Stimulated activated CD4-positive, alpha-beta T cell treated with anti-CD3 and anti-CD28 coated beads, Interleukin-1b, Interleukin-23, amount 100 ng/mL, for 4 hours (primary cell): ENCODE results near the gene APBB2.
"Not testable (repeated sequence)": the region's sequence is repeated elsewhere in the genome, so short reads cannot be mapped to it uniquely, and the experiment has no call there.

Experiments used
- DNase-seq, 2 donors: peaks; one replicate each; pipeline ENCODE4 v3.0.0-alpha.2; 2020; ENCODE audit warnings: low read depth in 2 of 2

APBB2 gene

GRCh38 chr4:40939856-40940255 lies 274.5 kb downstream of the APBB2 start:
- no peak for DNase-seq

- no peak for DNase-seq
These were observed 276.0 kb downstream of the APBB2 start for GRCh38 chr4:40938337-40938736.

GRCh38 chr4:40937140-40937725 lies 277.1 kb downstream of the APBB2 start:
- DNase-seq = no peak

DNA sequence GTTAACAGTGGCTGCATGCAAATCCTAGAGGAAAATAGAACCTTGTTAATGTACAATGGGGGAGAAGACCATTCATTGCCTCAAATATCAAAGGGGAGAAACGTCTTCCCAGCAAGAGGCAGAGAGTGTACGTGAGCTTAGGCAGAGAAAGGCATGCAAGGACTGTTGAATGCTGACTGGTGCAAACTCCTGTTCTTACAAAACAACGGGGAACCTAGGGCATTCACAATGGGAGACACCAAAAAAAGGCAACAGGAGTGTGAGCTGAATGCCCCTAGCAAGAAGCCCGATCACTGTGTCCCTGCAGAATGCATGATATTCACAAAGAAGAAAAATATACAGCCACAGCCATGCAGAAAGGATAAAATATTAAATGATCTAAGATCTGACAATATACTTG lies 279.7 kb downstream of the APBB2 start:
- DNase-seq = no peak

DNA sequence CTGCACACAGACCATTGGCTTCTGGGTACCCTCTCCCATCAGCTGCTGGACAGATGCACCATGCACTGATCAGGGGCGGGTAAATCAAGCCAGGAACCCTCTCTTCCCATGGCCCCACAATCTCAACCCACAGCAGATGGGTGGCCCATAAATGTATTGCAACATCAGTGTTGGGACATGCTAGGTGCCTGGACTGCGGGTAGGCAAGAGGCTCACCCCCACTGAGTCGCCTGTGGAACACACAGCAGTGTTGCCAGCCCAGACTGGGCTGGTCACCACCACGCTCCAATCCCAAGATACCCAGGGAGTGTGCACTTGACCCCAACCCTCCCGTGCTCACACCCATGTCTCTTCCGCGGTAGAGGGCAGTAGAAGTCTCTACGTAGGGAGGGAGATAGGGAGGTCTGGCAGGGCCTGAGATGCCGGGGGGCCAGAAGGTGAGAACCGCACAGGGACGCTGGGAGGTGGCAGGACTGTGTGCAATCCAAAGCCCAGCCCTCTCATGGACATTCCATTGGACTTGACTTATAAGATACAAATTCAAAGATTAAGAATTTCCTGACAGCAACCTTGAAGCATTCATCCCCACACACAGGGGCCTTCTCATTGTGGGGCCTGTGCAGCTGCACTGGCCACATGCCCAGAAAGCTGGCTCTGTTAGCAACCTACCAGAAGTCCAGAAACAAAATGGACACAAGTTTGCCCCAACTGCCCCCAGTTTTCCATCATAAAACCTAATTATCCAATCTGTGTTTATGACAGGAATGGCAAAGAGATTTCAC lies 280.9 kb downstream of the APBB2 start:
- no peak for DNase-seq

- DNase-seq = no peak
These were observed 282.5 kb downstream of the APBB2 start for GRCh38 chr4:40931841-40932240.

GRCh38 chr4:40931238-40931637 lies 283.1 kb downstream of the APBB2 start:
- DNase-seq = no peak

DNA sequence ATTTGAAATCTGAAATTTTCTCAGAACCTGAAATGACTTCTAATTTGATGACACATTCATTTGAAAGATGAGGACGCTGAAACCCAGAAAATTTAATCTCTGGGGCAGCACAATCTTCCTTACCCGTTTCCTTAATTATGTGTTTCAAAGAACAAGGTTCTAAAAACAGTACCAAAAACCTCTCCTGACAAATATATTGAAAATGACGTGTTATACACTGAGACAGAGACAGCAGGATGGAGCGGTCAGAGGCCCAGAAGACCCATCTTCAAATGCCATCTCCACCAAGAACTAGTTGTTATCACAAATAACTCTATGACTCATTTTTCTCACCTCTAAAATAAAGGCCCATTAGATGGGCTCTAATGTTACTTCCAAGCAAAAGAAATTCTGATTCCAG lies 287.3 kb downstream of the APBB2 start:
- DNase-seq = no peak

GRCh38 chr4:40924793-40925117 lies 289.6 kb downstream of the APBB2 start:
- no peak for DNase-seq

- DNase-seq = peak; percentile 52 to 78
These were observed 290.1 kb downstream of the APBB2 start for GRCh38 chr4:40924096-40924792.

DNA sequence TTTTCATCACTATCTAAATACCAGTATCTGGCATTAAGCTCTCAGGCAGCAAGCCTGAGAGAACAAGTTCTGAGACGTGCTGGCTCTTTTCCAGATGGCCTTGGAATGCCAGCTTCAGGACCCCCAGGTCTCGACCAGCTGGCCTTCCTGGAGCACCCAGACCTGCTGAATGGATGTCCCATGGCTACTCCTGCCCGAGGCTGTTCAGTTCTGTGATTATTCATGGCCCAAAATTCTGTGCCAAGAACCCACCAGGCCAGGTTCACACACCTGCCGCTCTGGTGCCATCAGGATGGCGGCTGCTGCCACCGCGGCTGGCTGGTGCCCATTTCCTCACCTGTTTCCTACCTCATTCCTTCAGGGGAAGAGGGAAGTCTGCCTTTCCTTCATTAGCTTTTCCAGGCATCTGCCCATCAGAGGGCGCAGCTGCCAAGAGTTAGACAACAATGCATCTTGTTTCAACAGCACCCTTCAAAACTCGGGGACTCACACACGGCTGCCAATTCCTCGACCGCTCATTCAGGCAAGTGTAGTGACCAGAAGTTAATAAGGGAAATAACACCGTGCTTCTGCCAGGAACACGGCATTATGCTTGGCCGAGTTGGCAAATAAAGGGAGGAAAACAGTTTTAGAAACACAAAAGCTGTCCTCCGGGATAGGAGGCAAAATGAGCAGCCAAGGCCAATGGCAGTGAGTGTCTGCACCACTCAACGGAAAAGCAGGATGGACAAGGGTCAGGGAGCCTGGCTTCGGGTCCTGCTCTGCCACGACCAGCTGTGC lies 290.8 kb downstream of the APBB2 start:
- DNase-seq = no peak

DNA sequence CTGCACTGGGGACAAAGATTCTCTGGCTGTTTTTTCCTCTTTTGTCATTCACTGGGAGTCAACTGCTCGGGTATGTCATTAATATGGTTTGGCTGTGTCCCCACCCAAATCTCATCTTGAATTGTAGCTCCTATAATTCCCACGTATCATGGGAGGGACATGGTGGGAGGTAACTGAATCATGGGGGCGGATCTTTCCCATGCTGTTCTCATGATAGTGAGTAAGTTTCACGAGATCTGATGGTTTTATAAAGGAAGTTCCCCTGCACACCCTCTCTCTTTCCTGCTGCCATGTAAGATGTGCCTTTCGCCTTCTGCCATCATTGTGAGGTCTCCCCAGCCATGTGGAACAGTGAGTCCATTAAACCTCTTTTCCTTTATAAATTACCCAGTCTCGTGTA lies 294.4 kb downstream of the APBB2 start:
- not testable (repeated sequence) for DNase-seq

DNA sequence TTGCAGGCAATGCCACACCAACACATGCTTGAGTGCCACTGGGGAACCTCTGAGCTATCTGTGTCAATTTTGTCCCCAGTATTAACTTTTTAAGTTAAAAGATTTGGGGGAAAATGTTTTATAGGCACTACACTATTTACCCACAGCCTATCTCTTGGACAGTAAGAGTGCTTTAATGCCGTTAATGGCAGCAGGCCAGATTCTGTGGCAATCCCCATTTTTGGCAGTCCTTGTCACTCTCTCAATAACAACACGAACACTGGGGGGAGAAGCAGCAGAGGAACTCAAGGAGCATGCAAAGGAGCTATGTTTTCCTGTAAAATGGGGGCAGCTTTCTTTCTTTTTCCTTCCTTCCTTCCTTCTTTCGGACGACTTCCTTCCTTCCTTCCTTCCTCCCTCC lies 296.0 kb downstream of the APBB2 start:
- no peak for DNase-seq

DNA sequence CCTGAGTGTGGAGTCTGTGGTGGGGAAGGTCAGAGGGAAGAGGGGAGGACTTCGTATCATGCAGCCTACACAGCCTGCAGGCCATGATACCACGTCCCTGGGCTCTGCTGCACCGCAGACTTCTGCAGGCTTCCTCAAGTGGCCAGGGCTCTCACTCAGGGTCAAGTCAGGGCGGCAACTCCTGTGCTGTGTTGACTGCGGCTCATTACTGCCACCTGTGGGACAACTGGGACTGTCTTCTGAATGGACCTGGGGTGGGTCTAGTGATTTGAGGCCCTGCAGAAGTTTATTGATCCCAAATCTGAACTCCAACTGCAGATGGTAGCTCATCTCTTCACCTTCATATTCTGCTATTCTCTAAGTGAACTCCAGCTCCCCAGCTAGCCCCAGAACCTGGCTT lies 297.5 kb downstream of the APBB2 start:
- peak; percentile 22 to 40 for DNase-seq

GRCh38 chr4:40916218-40916555 lies 298.2 kb downstream of the APBB2 start:
- no peak for DNase-seq

DNA sequence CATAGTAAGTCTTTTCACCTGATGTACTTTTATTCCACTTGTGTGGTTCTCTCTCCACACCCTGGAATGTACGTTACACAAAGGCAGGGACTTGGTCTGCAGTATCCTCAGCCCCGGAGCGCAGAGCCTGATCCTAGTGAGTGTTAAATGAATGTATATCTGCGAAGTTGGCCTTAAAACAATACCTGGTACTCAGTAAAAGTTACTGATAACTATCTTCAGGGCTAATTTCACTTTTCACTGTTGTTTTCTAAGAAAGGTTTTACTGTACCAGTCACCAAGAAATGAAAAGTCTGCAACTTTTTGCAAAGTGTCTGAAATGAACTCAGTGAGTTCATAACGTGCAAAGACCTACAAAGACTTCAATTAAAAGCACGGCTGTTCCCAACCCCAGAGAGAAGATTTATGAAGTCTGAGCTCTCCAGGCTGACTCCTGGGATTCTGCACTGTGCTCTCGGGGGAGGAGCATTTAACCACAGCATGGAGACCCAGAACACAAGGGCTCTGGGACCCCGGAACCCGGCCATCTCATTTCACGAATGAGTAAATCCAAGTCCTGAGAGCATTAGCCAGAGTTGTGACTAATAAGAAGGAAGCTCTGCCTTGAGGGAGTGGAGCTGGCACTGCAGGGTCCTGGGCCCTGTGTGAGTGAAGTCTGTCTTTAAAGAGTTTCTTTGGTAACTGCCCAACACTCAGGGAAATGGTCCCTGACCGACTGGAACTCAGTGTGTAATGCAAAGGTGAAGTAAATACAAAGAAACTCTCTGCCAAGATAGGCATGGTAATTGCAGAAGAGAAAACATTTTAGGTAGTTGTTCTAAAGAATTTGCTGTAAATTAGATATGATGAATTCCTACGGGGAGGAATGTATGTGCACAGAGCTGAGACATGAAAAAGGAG lies 298.8 kb downstream of the APBB2 start:
- DNase-seq = no peak

DNA sequence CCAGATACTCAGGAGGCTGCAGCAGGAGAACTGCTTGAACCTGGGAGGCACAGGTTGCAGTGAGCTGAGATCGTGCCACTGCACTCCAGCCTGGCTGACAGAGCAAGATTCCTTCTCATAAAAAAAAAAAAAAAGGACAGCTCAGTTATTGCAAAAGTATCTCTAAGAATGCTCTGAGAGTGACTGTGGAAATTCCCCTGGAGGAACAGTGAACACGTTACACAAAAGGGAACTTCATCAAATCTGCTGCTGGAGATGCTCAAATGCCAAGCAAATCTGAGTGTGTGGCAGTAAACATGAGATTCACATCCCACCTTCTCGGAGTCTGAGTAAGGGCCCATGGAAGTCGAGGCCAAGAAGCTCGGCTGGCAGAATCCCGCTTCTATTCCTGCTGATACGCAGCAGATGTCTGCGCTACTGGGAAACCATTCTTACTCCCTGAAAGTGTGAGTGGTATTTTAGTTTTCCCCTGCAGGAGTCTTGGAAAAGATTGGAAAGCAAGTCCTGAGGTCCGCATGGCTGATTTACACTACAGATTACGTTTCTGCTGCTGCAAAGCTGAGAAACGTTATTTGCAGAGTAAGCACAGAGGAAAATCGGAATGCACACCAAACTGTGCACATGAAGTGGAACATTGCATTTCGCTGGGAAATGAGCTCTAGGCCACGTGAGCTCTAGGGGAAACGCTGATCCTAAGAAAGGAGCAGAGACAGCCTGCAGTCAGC lies 301.7 kb downstream of the APBB2 start:
- DNase-seq = no peak

GRCh38 chr4:40910706-40911105 lies 303.6 kb downstream of the APBB2 start:
- no peak for DNase-seq

- peak in 1 of 2 donors; percentile 23 for DNase-seq
These were observed 304.9 kb downstream of the APBB2 start for GRCh38 chr4:40909363-40909876.

DNA sequence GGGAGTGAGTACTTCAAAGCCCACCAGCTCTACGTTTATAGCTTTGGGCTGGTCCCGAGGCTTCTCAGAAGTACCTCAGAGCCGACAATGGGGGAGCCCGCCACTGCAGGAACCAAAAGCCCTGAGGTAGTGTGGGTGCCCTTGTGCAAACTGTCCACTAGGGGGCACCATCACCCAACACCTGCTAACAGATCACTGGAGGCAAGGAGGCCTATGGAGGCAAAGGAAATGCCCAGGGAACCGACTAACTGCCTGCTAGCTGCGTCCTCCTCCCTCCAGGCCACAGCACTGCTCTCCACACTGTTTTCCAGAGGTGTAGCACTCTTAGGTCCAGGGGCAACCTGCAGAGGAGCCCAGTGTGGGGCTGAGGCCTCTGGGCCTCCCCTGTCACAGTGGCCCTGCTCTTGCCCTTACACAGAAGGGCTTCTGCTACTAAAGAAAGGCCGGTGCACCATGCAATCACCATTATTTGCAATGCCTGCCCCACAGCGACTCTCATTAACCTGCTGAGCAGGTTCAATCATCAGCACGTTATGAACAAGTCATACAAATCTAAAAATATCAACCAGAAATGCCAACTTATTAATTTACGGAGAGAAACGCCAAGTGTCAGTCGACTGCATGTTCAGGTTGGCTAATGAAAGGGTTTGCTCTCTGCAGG lies 305.5 kb downstream of the APBB2 start:
- DNase-seq = peak; percentile 41 to 60
